K562 (cell line): ENCODE measurements around the gene ADAMTS2. TPM values are rescaled to one million over a fixed set of nuclear protein-coding genes. Genes with fewer than 3 reads are reported as not detected.

Source experiments
- ATAC-seq: fragments of 200-7000 bp; cut with Tn5 transposase; 3 replicates; pipeline ENCODE4 v1.9.1; 2020; ENCODE audit warnings: moderate library complexity
- BruUV-seq: library from RNA; stranded (reverse); fragments of 400-500 nt; replicated peaks from 2 replicates; lab custom pipeline; 2021; lab: Mats Ljungman, UMichigan
- CTCF ChIA-PET: fragments of 300-600 bp; formaldehyde crosslinking; extraction: SDS; loops from one replicate; lab custom pipeline; 2021; ENCODE audit warnings: low intra/inter-chr PET ratio; lab: Yijun Ruan, JAX
- POLR2A ChIA-PET: fragments of 300-600, 350-650 bp; sonication (Branson Sonifier 250); formaldehyde crosslinking; extraction: SDS; loops from one replicate; lab custom pipeline; 2021; ENCODE audit warnings: antibody characterized with exemption, inconsistent platforms; lab: Yijun Ruan, JAX
- DNase-seq, 4 experiments: peaks; one replicate each; pipeline versions ENCODE4 v3.0.0 to v3.0.0-alpha.2; 2011 to 2018; ENCODE audit warnings: low spot score in 3 of 4, mixed read lengths in 3 of 4; ENCODE audit errors: extremely low read depth in 1 of 4
- FAIRE-seq: peaks from 2 replicates; lab custom pipeline; 2011; peaks lifted over from hg19 to GRCh38; lab: Jason Lieb, UNC
- H2AFZ ChIP-seq: 2 replicates; pipeline ENCODE4 v1.6.0; 2011; ENCODE audit warnings: low read depth, low read length, control low read depth, inconsistent platforms
- H3K27ac ChIP-seq: fragments of 200-600 bp; 3 replicates; pipeline ENCODE4 v1.8.0; 2011; ENCODE audit warnings: low read depth, mild to moderate bottlenecking, control low read depth, inconsistent platforms, low read length, moderate library complexity, mixed read lengths; ENCODE audit errors: extremely low read depth
- H3K27me3 ChIP-seq, 2 experiments: fragments of 300-600 bp in 1 of 2; 2 replicates in 1 of 2; 3 replicates in 1 of 2; pipeline versions ENCODE4 v1.6.0 to v1.8.0; 2011; ENCODE audit warnings: inconsistent platforms in 2 of 2, low read length in 2 of 2, mild to moderate bottlenecking in 1 of 2, mixed read lengths in 1 of 2, moderate library complexity in 1 of 2; ENCODE audit not compliant: control insufficient read depth in 2 of 2, insufficient read depth in 2 of 2
- H3K36me3 ChIP-seq: fragments of 300-600 bp; 3 replicates; pipeline ENCODE4 v1.8.0; 2011; ENCODE audit warnings: mild to moderate bottlenecking, low read length, inconsistent platforms; ENCODE audit not compliant: control insufficient read depth, insufficient read depth
- H3K4me1 ChIP-seq, 2 experiments: fragments of 200-600 bp in 1 of 2; replicated peaks in 1 of 2; 2 replicates in 1 of 2; 3 replicates in 1 of 2; pipeline versions ENCODE4 v1.5.1 to v1.8.0; 2011; ENCODE audit warnings: inconsistent platforms in 2 of 2, low read length in 2 of 2, mild to moderate bottlenecking in 1 of 2, mixed read lengths in 1 of 2, moderate library complexity in 1 of 2; ENCODE audit not compliant: control insufficient read depth in 2 of 2, insufficient read depth in 2 of 2
- H3K4me2 ChIP-seq: 2 replicates; pipeline ENCODE4 v1.6.1; 2011; ENCODE audit warnings: low read length, control low read depth, inconsistent platforms, mixed read lengths; ENCODE audit not compliant: insufficient read depth
- H3K4me3 ChIP-seq: fragments of 200-600 bp; sonication (generic), shearing (Covaris generic); 2 replicates; pipeline ENCODE4 v1.5.1; 2016; ENCODE audit warnings: control low read depth, inconsistent platforms
- H3K79me2 ChIP-seq: fragments of 200-600 bp; 3 replicates; pipeline ENCODE4 v1.8.0; 2011; ENCODE audit warnings: low read length, inconsistent platforms; ENCODE audit not compliant: control insufficient read depth, insufficient read depth
- H3K9ac ChIP-seq, 2 experiments: 2 replicates each; pipeline versions ENCODE4 v1.6.0 to v1.6.1; 2011; ENCODE audit warnings: low read depth in 2 of 2, low read length in 2 of 2, control low read depth in 1 of 2, inconsistent platforms in 1 of 2, mild to moderate bottlenecking in 1 of 2, mixed read lengths in 1 of 2; ENCODE audit not compliant: insufficient read depth in 1 of 2
- H3K9me1 ChIP-seq: one replicate; pipeline ENCODE4 v1.6.0; 2011; ENCODE audit warnings: inconsistent platforms, mild to moderate bottlenecking, low read length, moderate library complexity; ENCODE audit not compliant: control insufficient read depth, insufficient read depth
- H3K9me3 ChIP-seq: replicated peaks from 2 replicates; pipeline ENCODE4 v1.5.1; 2011; ENCODE audit warnings: low read depth, low read length, inconsistent platforms; ENCODE audit not compliant: control insufficient read depth, insufficient read depth
- H4K20me1 ChIP-seq: replicated peaks from 2 replicates; pipeline ENCODE4 v1.6.1; 2011; ENCODE audit warnings: low read length, inconsistent platforms, mixed read lengths; ENCODE audit not compliant: control insufficient read depth, insufficient read depth
- CXXC5 ChIP-seq: fragments of 250-450 bp; sonication (Bioruptor Pico); IDR thresholded peaks from 2 replicates; pipeline ENCODE4 v1.8.0; 2022; ENCODE audit warnings: inconsistent platforms, mild to moderate bottlenecking, moderate library complexity
- EGR1 ChIP-seq: fragments of 450-650 bp; conservative IDR thresholded peaks from 2 replicates; pipeline ENCODE4 v1.6.1; 2017; ENCODE audit warnings: mild to moderate bottlenecking
- ETV5 ChIP-seq: sonication (generic); formaldehyde crosslinking; IDR thresholded peaks from 2 replicates; pipeline ENCODE4 v1.4.0; 2020; ENCODE audit warnings: low read depth, mild to moderate bottlenecking, missing genetic modification reagents
- JUN ChIP-seq, 2 experiments: sonication (generic) in 1 of 2; formaldehyde crosslinking in 1 of 2; IDR thresholded peaks; 2 replicates each; pipeline versions ENCODE4 v1.6.1 to v1.8.0; 2012 to 2022; ENCODE audit warnings: borderline replicate concordance in 2 of 2, mild to moderate bottlenecking in 2 of 2, improper control_type of control experiment in 1 of 2, low read depth in 1 of 2, low read length in 1 of 2, missing genetic modification reagents in 1 of 2
- LCOR ChIP-seq: sonication (generic); formaldehyde crosslinking; IDR thresholded peaks from 2 replicates; pipeline ENCODE4 v1.8.0; 2022; ENCODE audit warnings: mild to moderate bottlenecking, missing genetic modification reagents
- MED1 ChIP-seq: sonication (generic); formaldehyde crosslinking; IDR thresholded peaks from 2 replicates; pipeline ENCODE4 v1.8.1; 2023; ENCODE audit warnings: missing genetic modification reagents, borderline replicate concordance
- MYC ChIP-seq, 2 experiments: fragments of 250-450 bp in 1 of 2; sonication (Bioruptor Pico) in 1 of 2; IDR thresholded peaks; 2 replicates each; pipeline versions ENCODE4 v1.5.1 to v1.6.1; 2012 to 2021; ENCODE audit warnings: low read depth in 2 of 2, borderline replicate concordance in 1 of 2, improper control_type of control experiment in 1 of 2, low read length in 1 of 2, mild to moderate bottlenecking in 1 of 2, moderate library complexity in 1 of 2
- SMAD2 ChIP-seq: fragments of 150-350 bp; IDR thresholded peaks from 2 replicates; pipeline ENCODE4 v1.6.1; 2014; ENCODE audit warnings: low read depth, mild to moderate bottlenecking, low read length
- ZNF263 ChIP-seq: sonication (generic); formaldehyde crosslinking; IDR thresholded peaks from 2 replicates; pipeline ENCODE4 v1.8.0; 2022; ENCODE audit warnings: mild to moderate bottlenecking, missing genetic modification reagents, borderline replicate concordance
- ZNF444 ChIP-seq: fragments of 250-450 bp; sonication (Bioruptor Pico); IDR thresholded peaks from 2 replicates; pipeline ENCODE4 v1.4.0; 2020; ENCODE audit warnings: mild to moderate bottlenecking, moderate library complexity
- WGBS: fragments of 100-300 bp; shearing (Covaris generic); methylation state at CpG from one replicate; pipeline ENCODE4 v1.1.6; 2016; ENCODE audit warnings: low coverage, mixed read lengths; ENCODE audit not compliant: insufficient coverage; ENCODE audit errors: missing lambda C conversion rate; 5-methylcytosine and 5-hydroxymethylcytosine counted together
- in situ Hi-C: fragments of 300-500 bp; cut with MboI; formaldehyde crosslinking; loops from 4 replicates; pipeline ENCODE4 v1.15.0; 2018; ENCODE audit warnings: inconsistent platforms, mixed read lengths
- intact Hi-C: fragments of 100-400 bp; cut with micrococcal nuclease; formaldehyde crosslinking; loops from 2 replicates; pipeline ENCODE4 v1.14.2; 2022
- polyA plus RNA-seq, 8 experiments: library from polyadenylated mRNA; depleted of rRNA in 4 of 8; stranded (reverse) in 5 of 8; unstranded in 3 of 8; fragments of >200 nt; fragmentation: Nextera tagmentation in 2 of 8; fragmentation: Illumina TruSeq in 1 of 8; extraction: Ambion mirVana in 2 of 8; extraction: Trizol in 1 of 8; gene quantifications; 2 replicates each; pipeline versions ENCODE4 v1.2.1 to v1.2.3, GENCODE V29; 2011 to 2014; ENCODE audit warnings: inconsistent platforms in 1 of 8, missing spikeins in 1 of 8
- total RNA-seq, 7 experiments: library from RNA; depleted of rRNA in 6 of 7; stranded (reverse); fragments of >200 nt in 6 of 7; fragmentation: Illumina TruSeq in 2 of 7; extraction: Trizol in 2 of 7; gene quantifications; 2 replicates each; pipeline versions ENCODE4 v1.2.1 to v1.2.3, GENCODE V29; 2011 to 2021; ENCODE audit warnings: low replicate concordance in 1 of 7
- TF ChIP-seq, protein P1 (sequence below): sonication (generic); formaldehyde crosslinking; IDR thresholded peaks from 2 replicates; pipeline ENCODE4 v1.9.0; 2022; ENCODE audit warnings: mild to moderate bottlenecking, missing genetic modification reagents

The ADAMTS2 gene
- total and polyA plus RNA-seq, 9 of the 15 experiments (the other 6 are each of a cell fraction or from before 2014, with no cell fraction given) = not detected

DNA sequence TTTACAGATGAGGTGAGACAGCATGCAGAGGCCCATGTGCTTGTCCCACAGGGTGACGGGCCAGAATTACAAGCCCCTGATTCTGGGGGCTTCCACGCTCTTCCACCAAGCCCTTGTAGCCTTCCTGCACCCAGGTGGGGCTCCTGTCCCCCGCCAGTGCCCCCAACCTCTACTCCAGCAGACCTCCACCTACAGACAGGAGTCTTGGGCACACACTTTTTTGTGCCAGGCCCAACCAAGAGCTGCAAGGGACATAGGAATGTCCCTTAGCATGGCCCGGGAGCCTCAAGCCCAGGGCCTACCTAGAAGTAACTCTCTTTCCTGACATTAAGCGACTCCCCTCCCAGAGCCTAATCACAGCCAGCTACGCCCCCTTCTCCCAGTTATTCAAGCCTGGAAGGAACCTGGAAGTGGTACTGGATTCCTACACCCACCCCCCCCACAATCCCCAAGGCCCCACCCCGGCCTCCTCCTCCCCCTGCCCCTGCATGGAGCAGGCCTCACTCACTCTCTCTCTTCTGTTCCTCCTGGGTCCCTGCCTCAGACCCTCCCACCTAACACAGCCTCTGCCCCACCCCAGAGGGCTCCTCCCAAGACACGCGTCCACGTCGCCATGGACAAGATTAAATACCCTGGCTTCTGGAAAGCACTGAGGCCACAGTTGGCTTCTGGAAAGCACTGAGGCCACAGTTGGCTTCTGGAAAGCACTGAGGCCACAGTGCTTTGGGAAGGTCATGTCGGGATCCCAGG, 30.5 kb downstream of the ADAMTS2 start:
- ChIA-PET CTCF (no interaction called here), POLR2A (interaction anchor here (0.7 kb wide), 1 partner anchor 8 kb away, joined by 3 read pairs; no protein-coding TSS in a partner anchor)
- no peaks in the 10 kb centered on the region for H3K36me3 ChIP-seq
- no peak overlapping the region for H3K4me2 ChIP-seq
- under 1% methylated on average over 10 of the region's 12 CpGs for WGBS
- in situ Hi-C loops = no loop called here
- no peaks in the 10 kb centered on the region for H3K9me1 ChIP-seq
- BruUV-seq = no TSS peak
- no peak overlapping the region for H2AFZ ChIP-seq
- FAIRE-seq (no peak), ATAC-seq (no peak), DNase-seq (no peak)
- no peaks in the 10 kb centered on the region for H4K20me1 ChIP-seq
- TF ChIP-seq MED1 (CRISPR knock-in tag) (no peak), CXXC5 (CRISPR knock-in tag) (no peak), JUN (IDR thresholded peaks at IDR 0.05; ENCODE audit: borderline replicate concordance, low read depth, low read length) (no peak), JUN (CRISPR knock-in tag; IDR thresholded peaks at IDR 0.05; ENCODE audit: borderline replicate concordance) (no peak), ZNF444 (CRISPR knock-in tag) (no peak), ZNF263 (CRISPR knock-in tag) (no peak), LCOR (CRISPR knock-in tag) (no peak), MYC (IDR thresholded peaks at IDR 0.05; ENCODE audit: low read depth, low read length) (no peak), MYC (CRISPR knock-in tag; IDR thresholded peaks at IDR 0.05; ENCODE audit: borderline replicate concordance, low read depth) (no peak), EGR1 (no peak), SMAD2 (no peak), ETV5 (no peak)
- TF ChIP-seq, protein P1, sequence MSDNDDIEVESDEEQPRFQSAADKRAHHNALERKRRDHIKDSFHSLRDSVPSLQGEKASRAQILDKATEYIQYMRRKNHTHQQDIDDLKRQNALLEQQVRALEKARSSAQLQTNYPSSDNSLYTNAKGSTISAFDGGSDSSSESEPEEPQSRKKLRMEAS (CRISPR knock-in tag) = no peak
- peaks cover 8 to 49% of the 10 kb centered on the region in 2 experiments; a peak in 4 of 5 replicates for H3K27me3 ChIP-seq
- H3K27ac ChIP-seq = no peak overlapping the region
- no peaks in the 10 kb centered on the region for H3K9me3 ChIP-seq
- H3K79me2 ChIP-seq = no peaks in the 10 kb centered on the region
- H3K9ac ChIP-seq = no peak overlapping the region
- H3K4me1 ChIP-seq = peaks cover 0 to 7% of the 10 kb centered on the region in 2 experiments; a peak in 1 of 5 replicates
- intact Hi-C loops = no loop called here
- H3K4me3 ChIP-seq = no peak overlapping the region
